Common myeloid progenitor, CD34-positive (primary cell): Measurements from ENCODE around the gene GNPDA2.

ENCODE experiments used
- CTCF ChIA-PET: fragments of 350-600 bp; sonication (Branson Sonifier 250); formaldehyde crosslinking; loops from one replicate; lab custom pipeline; 2021; ENCODE audit warnings: antibody characterized with exemption; lab: Charles Lee
- POLR2A ChIA-PET: fragments of 350-600 bp; sonication (Branson Sonifier 250); formaldehyde crosslinking; loops from one replicate; lab custom pipeline; 2021; ENCODE audit warnings: antibody characterized with exemption; lab: Charles Lee
- DNase-seq, 3 donors: peaks; one replicate each; pipeline versions ENCODE4 v3.0.0 to v3.0.0-alpha.2; 2013
- H3K27ac ChIP-seq, 2 experiments: 1 replicate in 1 of 2; 2 replicates in 1 of 2; pipeline ENCODE4 v1.7.0; 2013; ENCODE audit warnings: inconsistent platforms in 2 of 2, low read length in 2 of 2, mild to moderate bottlenecking in 2 of 2, low read depth in 1 of 2, moderate library complexity in 1 of 2; ENCODE audit not compliant: severe bottlenecking in 2 of 2, insufficient read depth in 1 of 2, poor library complexity in 1 of 2
- H3K27me3 ChIP-seq, 5 experiments: replicated peaks in 2 of 5; 1 replicate in 3 of 5; 2 replicates in 2 of 5; pipeline versions ENCODE4 v1.6.1 to v1.7.0; 2013; ENCODE audit warnings: low read length in 4 of 5, mild to moderate bottlenecking in 2 of 5, moderate library complexity in 2 of 5, inconsistent platforms in 1 of 5; ENCODE audit not compliant: insufficient read depth in 5 of 5, control insufficient read depth in 4 of 5
- H3K36me3 ChIP-seq, 4 experiments: 1 replicate in 2 of 4; 2 replicates in 2 of 4; pipeline versions ENCODE4 v1.6.1 to v1.7.0; 2013; ENCODE audit warnings: low read length in 3 of 4, control low read depth in 1 of 4, mild to moderate bottlenecking in 1 of 4; ENCODE audit not compliant: control insufficient read depth in 4 of 4, insufficient read depth in 4 of 4
- H3K4me1 ChIP-seq, 4 experiments: 1 replicate in 3 of 4; 2 replicates in 1 of 4; pipeline versions ENCODE4 v1.6.1 to v1.7.1; 2013; ENCODE audit warnings: low read length in 3 of 4, mild to moderate bottlenecking in 3 of 4, control low read depth in 1 of 4, inconsistent platforms in 1 of 4, moderate library complexity in 1 of 4; ENCODE audit not compliant: control insufficient read depth in 4 of 4, insufficient read depth in 4 of 4; ENCODE audit errors: control extremely low read depth in 1 of 4
- H3K4me3 ChIP-seq, 7 experiments: 1 replicate in 4 of 7; 2 replicates in 3 of 7; pipeline versions ENCODE4 v1.5.1 to v1.7.0; 2013; ENCODE audit warnings: mild to moderate bottlenecking in 7 of 7, low read length in 6 of 7, moderate library complexity in 6 of 7, inconsistent platforms in 2 of 7, low read depth in 2 of 7, control low read depth in 1 of 7; ENCODE audit not compliant: insufficient read depth in 4 of 7, control insufficient read depth in 1 of 7; ENCODE audit errors: extremely low read depth in 1 of 7
- H3K9me3 ChIP-seq, 5 experiments: 1 replicate in 4 of 5; 2 replicates in 1 of 5; pipeline versions ENCODE4 v1.6.1 to v1.7.1; 2013; ENCODE audit warnings: low read length in 4 of 5, mild to moderate bottlenecking in 2 of 5, inconsistent platforms in 1 of 5, low read depth in 1 of 5, moderate library complexity in 1 of 5; ENCODE audit not compliant: control insufficient read depth in 4 of 5, insufficient read depth in 2 of 5; ENCODE audit errors: control extremely low read depth in 1 of 5
- WGBS: methylation state at CpG from one replicate; pipeline ENCODE4 v1.1.5; 2013; ENCODE audit not compliant: insufficient coverage; 5-methylcytosine and 5-hydroxymethylcytosine counted together

GNPDA2 gene

DNA sequence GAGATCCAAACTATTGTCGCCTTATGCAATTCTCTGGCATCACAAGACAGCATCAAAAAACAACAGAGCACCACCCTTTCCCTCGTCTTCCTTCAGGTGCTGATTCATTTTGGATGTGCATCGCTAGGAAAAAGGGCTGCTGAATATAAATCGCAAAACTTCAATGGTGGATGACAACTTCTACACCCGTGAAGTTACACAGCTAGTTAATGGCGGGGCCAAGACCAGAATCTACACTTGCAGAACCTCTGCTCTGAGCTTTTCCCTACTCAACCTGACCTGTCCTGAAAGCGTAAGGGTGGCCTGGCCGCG is 674 bp downstream of the GNPDA2 start:
- no peak for DNase-seq
- Histone ChIP-seq H3K4me1 (peaks cover 6 to 20% (median 16%) of the 10 kb centered on the region in 4 experiments), H3K27ac (peak overlapping the region in 1 of 2 experiments; percentile 69), H3K9me3 (peaks cover 0 to 2% (median 0%) of the 10 kb centered on the region in 5 experiments), H3K4me3 (peak overlapping the region; percentile 54 to 91 (median 80)), H3K27me3 (no peaks in the 10 kb centered on the region), H3K36me3 (no peaks in the 10 kb centered on the region)
- CTCF ChIA-PET: interaction anchor here (0.9 to 1.5 kb wide), 2 partner anchors 17 to 25 kb away, joined by 3 read pairs; no protein-coding TSS in a partner anchor
- WGBS: 0% methylated on average over 7 of the region's 9 CpGs
- POLR2A ChIA-PET: interaction anchor here (0.6 kb wide), 1 partner anchor 100 kb away, joined by 7 read pairs; no protein-coding TSS in a partner anchor

DNA sequence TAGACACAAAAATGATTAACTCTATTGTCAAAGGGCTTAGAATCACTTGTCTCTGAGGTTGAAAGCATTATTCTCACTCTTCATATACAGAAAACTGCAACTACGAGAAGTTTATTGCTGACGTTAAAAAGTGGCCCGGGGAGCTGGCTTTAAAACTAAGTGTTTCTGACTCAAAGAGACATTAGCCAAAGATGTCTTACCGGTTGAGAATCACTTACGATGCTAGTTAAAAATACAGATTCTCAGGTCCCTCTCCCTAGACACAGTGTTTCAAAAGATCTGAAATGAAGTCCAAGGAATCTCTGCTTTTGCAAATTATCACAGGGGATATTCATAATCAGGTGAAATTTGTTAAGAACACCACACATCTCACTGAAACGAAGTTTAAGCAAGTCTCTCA is 1.2 kb downstream of the GNPDA2 start:
- 77% methylated on average over 3 of the region's 6 CpGs for WGBS
- no peaks in the 10 kb centered on the region for H3K27me3 ChIP-seq
- H3K4me1 ChIP-seq: peaks cover 6 to 20% (median 16%) of the 10 kb centered on the region in 4 experiments
- POLR2A ChIA-PET: no interaction called here
- H3K27ac ChIP-seq: no peak overlapping the region
- peaks cover 0 to 5% (median under 1%) of the 10 kb centered on the region in 4 experiments for H3K36me3 ChIP-seq
- no peaks in the 10 kb centered on the region for H3K9me3 ChIP-seq
- H3K4me3 ChIP-seq: peak overlapping the region in 6 of 7 experiments; percentile 73 to 91 (median 81)
- peak in 1 of 3 donors; percentile 7 for DNase-seq
- CTCF ChIA-PET: interaction anchor here (1.5 kb wide), 1 partner anchor 16 kb away, joined by 3 read pairs; no protein-coding TSS in a partner anchor

DNA sequence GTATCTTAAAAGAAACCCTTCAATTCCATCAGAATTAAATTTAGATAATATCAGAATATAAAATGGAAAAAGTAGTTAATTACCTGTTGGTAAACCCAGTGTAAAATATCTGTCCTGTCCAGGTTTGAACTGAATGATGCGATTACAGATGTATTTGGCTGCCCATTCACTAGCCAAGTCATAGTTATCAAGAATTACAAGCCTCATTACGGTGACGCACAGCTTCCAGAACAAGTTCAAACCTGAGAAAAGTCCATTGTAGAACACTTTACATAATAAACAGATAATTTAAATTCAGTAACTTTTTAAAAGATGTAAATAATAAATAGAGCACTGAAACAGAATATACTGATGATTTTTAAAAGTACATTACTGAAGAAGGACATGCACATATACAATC is 4.4 kb downstream of the GNPDA2 start:
- no peak for DNase-seq
- H3K36me3 ChIP-seq: peaks cover 0 to 6% (median under 1%) of the 10 kb centered on the region in 4 experiments
- H3K27me3 ChIP-seq: no peaks in the 10 kb centered on the region
- POLR2A ChIA-PET: no interaction called here
- no peaks in the 10 kb centered on the region for H3K9me3 ChIP-seq
- 100% methylated on average over 1 of the region's 3 CpGs for WGBS
- no peak overlapping the region for H3K4me3 ChIP-seq
- H3K27ac ChIP-seq: no peak overlapping the region
- peaks cover 3 to 18% (median 13%) of the 10 kb centered on the region in 4 experiments for H3K4me1 ChIP-seq
- CTCF ChIA-PET: no interaction called here

DNA sequence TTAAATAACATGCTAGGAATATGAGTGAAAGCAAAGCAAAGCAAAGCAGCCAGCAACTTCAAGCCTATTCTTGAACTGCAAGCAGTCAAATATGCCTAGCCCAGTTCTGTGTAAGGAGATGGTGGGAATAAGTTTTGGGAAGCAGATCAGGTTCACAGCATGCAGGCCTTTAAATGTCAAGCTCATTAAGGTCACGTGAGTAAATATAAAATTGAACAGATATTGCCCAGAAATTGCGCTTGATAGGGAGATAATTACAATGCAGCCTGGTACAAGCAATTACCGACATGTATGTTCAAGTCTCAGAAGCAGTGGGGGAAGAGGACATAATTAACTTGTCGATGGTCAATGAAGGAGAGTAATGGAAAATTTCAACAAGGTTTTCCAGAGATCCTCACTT is 6.0 kb downstream of the GNPDA2 start:
- Histone ChIP-seq H3K9me3 (no peaks in the 10 kb centered on the region), H3K27me3 (no peaks in the 10 kb centered on the region), H3K36me3 (peaks cover 0 to 6% (median under 1%) of the 10 kb centered on the region in 4 experiments), H3K27ac (no peak overlapping the region), H3K4me1 (peaks cover 0 to 6% (median 5%) of the 10 kb centered on the region in 4 experiments), H3K4me3 (no peak overlapping the region)
- DNase-seq: no peak
- ChIA-PET CTCF (no interaction called here), POLR2A (no interaction called here)
- 95% methylated on average over 4 of the region's 4 CpGs for WGBS

DNA sequence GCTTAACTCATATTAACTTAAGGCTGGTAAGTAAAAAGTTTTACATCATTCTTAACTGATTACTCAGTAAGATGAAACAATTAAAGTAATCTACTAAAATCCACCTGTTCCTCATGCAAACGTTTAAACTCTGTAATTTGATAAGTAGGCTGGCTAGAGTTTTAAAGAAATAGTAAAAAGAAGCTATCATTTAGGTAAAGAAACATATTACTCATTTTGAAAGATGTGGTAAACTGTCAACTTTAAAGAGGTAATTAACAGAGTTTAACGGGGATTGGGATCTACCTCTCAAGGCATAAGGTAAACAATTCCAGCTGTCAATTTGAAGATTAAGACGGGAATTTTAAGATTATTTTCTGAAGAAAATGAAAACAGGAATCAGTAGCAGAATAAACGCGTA is 9.8 kb downstream of the GNPDA2 start:
- WGBS: 80% methylated on average over 1 of the region's 5 CpGs
- no peaks in the 10 kb centered on the region for H3K27me3 ChIP-seq
- H3K4me3 ChIP-seq: no peak overlapping the region
- H3K27ac ChIP-seq: no peak overlapping the region
- ChIA-PET CTCF (interaction anchor here (0.8 to 1.5 kb wide), 2 partner anchors 9 to 37 kb away, joined by 3 to 5 read pairs; no protein-coding TSS in a partner anchor), POLR2A (no interaction called here)
- no peak for DNase-seq
- peaks cover 2 to 14% (median 3%) of the 10 kb centered on the region in 4 experiments for H3K36me3 ChIP-seq
- no peaks in the 10 kb centered on the region for H3K9me3 ChIP-seq
- H3K4me1 ChIP-seq: no peaks in the 10 kb centered on the region

DNA sequence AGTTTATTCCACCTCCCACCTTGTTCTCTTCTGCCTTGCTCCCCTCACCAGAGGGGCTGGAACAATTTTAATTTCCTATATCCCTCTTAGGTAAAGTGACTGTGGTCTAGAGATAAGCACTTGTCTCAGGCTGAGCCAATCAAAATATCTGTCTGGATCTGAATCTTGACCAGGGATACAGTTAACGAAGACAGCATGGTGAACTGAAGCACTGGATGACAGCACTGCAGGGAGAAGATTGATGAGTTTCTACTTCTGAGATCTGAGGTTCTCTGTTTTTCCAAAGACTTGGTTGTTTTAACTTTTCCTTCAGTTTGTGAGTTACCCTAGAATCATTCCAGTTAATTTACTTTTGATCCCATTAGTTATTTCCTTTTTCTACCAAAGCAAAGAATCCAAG is 13.2 kb downstream of the GNPDA2 start:
- no peak for DNase-seq
- H3K27me3 ChIP-seq: no peaks in the 10 kb centered on the region
- no peak overlapping the region for H3K27ac ChIP-seq
- H3K4me1 ChIP-seq: no peaks in the 10 kb centered on the region
- H3K9me3 ChIP-seq: no peaks in the 10 kb centered on the region
- ChIA-PET POLR2A (no interaction called here), CTCF (no interaction called here)
- H3K36me3 ChIP-seq: peaks cover 0 to 13% (median 4%) of the 10 kb centered on the region in 4 experiments
- no peak overlapping the region for H3K4me3 ChIP-seq
- WGBS: 100% methylated on average over 1 of the region's 1 CpG

DNA sequence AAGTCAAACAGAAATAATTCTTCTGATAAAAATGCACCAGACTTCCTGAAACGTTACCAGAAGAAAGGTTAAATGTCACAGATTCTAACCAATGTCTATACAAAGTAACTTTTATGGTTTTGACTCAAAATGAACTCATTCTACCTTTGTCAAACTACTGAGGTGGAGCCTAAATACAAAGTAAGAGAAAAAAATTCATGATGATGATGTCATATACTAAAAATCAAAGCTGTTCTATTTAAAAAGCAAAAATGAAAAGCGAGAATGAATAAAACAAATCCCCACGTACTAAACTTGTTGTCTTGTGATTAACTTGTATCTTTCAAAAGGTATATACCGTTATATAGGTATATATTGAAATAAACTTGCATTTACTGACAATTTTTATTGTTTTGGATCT is 21.7 kb downstream of the GNPDA2 start:
- Histone ChIP-seq H3K36me3 (peaks cover 19 to 45% (median 27%) of the 10 kb centered on the region in 4 experiments), H3K9me3 (no peaks in the 10 kb centered on the region), H3K4me3 (no peak overlapping the region), H3K4me1 (no peaks in the 10 kb centered on the region), H3K27ac (no peak overlapping the region), H3K27me3 (no peaks in the 10 kb centered on the region)
- CTCF ChIA-PET: interaction anchor here (1.4 kb wide), 1 partner anchor 22 kb away, joined by 5 read pairs; no protein-coding TSS in a partner anchor
- POLR2A ChIA-PET: no interaction called here
- no peak for DNase-seq
- WGBS: no CpG with 5 or more reads among the region's 4 CpGs
